Sigmoid colon (tissue), 7 donors: ENCODE results near the gene ZNF652. TPM values are rescaled to one million over a fixed set of nuclear protein-coding genes. Genes with fewer than 3 reads are reported as not detected.

Experiments
- DNase-seq: peaks from one replicate; pipeline ENCODE4 v3.0.0-alpha.2; 2019
- H3K27ac ChIP-seq, 4 donors: fragments of 200-600 bp; sonication (generic); one replicate each; pipeline ENCODE4 v1.5.1; 2016 to 2019; ENCODE audit warnings: mild to moderate bottlenecking in 1 of 4
- H3K27me3 ChIP-seq, 3 donors: fragments of 200-600 bp; sonication (generic); one replicate each; pipeline ENCODE4 v1.5.1; 2019; ENCODE audit warnings: mild to moderate bottlenecking in 1 of 3
- H3K36me3 ChIP-seq, 4 donors: fragments of 200-600 bp; sonication (generic); one replicate each; pipeline ENCODE4 v1.5.1; 2016 to 2019
- H3K4me1 ChIP-seq, 4 donors: fragments of 200-600 bp; sonication (generic); one replicate each; pipeline ENCODE4 v1.5.1; 2017 to 2019
- H3K4me3 ChIP-seq, 4 donors: fragments of 200-600 bp; sonication (generic); one replicate each; pipeline ENCODE4 v1.5.1; 2017 to 2019; ENCODE audit warnings: mild to moderate bottlenecking in 2 of 4, moderate library complexity in 1 of 4
- H3K9me3 ChIP-seq, 4 donors: fragments of 200-600 bp in 3 of 4; sonication (generic) in 3 of 4; one replicate each; pipeline versions ENCODE4 v1.5.1 to v1.6.1; 2013 to 2019
- CTCF ChIP-seq, 4 experiments: fragments of 450-650 bp in 3 of 4; fragments of 200-600 bp in 1 of 4; IDR thresholded peaks; one replicate each; pipeline ENCODE4 v1.5.1; 2016 to 2019; ENCODE audit warnings: antibody characterized with exemption in 4 of 4, mild to moderate bottlenecking in 3 of 4, moderate library complexity in 2 of 4
- EP300 ChIP-seq, 4 donors: sonication (generic); formaldehyde crosslinking; IDR thresholded peaks; one replicate each; pipeline ENCODE4 v1.6.1; 2017; ENCODE audit warnings: antibody characterized with exemption in 4 of 4
- POLR2A ChIP-seq, 2 donors: fragments of 450-650 bp; IDR thresholded peaks; one replicate each; pipeline ENCODE4 v1.6.1; 2016; ENCODE audit warnings: antibody characterized with exemption in 2 of 2, mild to moderate bottlenecking in 2 of 2, moderate library complexity in 2 of 2
- POLR2AphosphoS5 ChIP-seq, 4 donors: sonication (generic); formaldehyde crosslinking; IDR thresholded peaks; one replicate each; pipeline ENCODE4 v1.6.1; 2017; ENCODE audit warnings: antibody characterized with exemption in 4 of 4
- WGBS, 2 donors: extraction: QIAGEN DNeasy Blood & Tissue Kit; methylation state at CpG; one replicate each; pipeline ENCODE4 v1.1.7; 2013; 5-methylcytosine and 5-hydroxymethylcytosine counted together
- intact Hi-C: fragments of 100-400 bp; cut with DNase I; formaldehyde crosslinking; loops from one replicate; pipeline ENCODE4 v1.15.1; 2023
- polyA plus RNA-seq, 3 donors: library from polyadenylated mRNA; stranded (reverse); fragments of 200-250 nt; gene quantifications; one replicate each; pipeline ENCODE4 v1.2.3, GENCODE V29; 2013
- total RNA-seq, 4 donors: library from RNA; depleted of rRNA; stranded (reverse); fragments of >200 nt; gene quantifications; one replicate each; pipeline ENCODE4 v1.1.0, GENCODE V29; 2016
- donor health status: healthy with polysubstance abuse.
- donor health status: Bipolar disorder and iron deficiency.
- donor health status: healthy.

Gene ZNF652
- 100 to 1,000 TPM in 3 of 4 donors, 10 to 100 TPM in 1; 83.1 to 134 (median 114) TPM for total RNA-seq
- 10 to 100 TPM; 12.9 to 20.2 (median 14.4) TPM for polyA plus RNA-seq

GRCh38 chr17:49361902-49362722 is at the start of gene ZNF652:
TSS of gene ZNF652 (minus strand) at chr17:49362250. CDS start at chr17:49317725, 44,525 bp downstream.
- peaks cover 0 to 44% (median 33%) of the 10 kb centered on the region in 4 donors for H3K4me1 ChIP-seq
- peak within 1 kb of the TSS; percentile 94 to 99 (median 96) for H3K27ac ChIP-seq
- WGBS, 2 donors = 0 to 1% methylated on average over 103 to 106 of the region's 106 CpGs
- DNase-seq = peak; percentile 95
- TF ChIP-seq EP300 (IDR thresholded peaks at IDR 0.05) (no peak), CTCF (IDR thresholded peaks at IDR 0.05) (no peak), POLR2AphosphoS5 (IDR thresholded peaks at IDR 0.05) (peak in 3 of 4 donors; percentile 61 to 77 (median 75)), POLR2A (IDR thresholded peaks at IDR 0.05) (no peak)
- peak within 1 kb of the TSS; percentile 90 to 96 (median 94) for H3K4me3 ChIP-seq
- no peaks in the 10 kb centered on the region for H3K9me3 ChIP-seq
- no peaks in the 10 kb centered on the region for H3K36me3 ChIP-seq
- intact Hi-C loops = loop anchor here (5.0 kb wide), 1 partner anchor 45 kb away; no protein-coding TSS in a partner anchor
- no peaks in the 10 kb centered on the region for H3K27me3 ChIP-seq

- H3K4me3 ChIP-seq = no peak overlapping the region
- no peak for TF ChIP-seq EP300 (IDR thresholded peaks at IDR 0.05)
- TF ChIP-seq CTCF (IDR thresholded peaks at IDR 0.05) = no peak
- no peak for TF ChIP-seq POLR2A (IDR thresholded peaks at IDR 0.05)
- TF ChIP-seq POLR2AphosphoS5 (IDR thresholded peaks at IDR 0.05) = no peak
- DNase-seq = peak; percentile 48
- intact Hi-C loops = loop anchor here (5.0 kb wide), 1 partner anchor 148 kb away; no protein-coding TSS in a partner anchor
- H3K27me3 ChIP-seq = no peaks in the 10 kb centered on the region
- H3K9me3 ChIP-seq = no peaks in the 10 kb centered on the region
- H3K4me1 ChIP-seq = peaks cover 0 to 17% (median 14%) of the 10 kb centered on the region in 4 donors
- 41 to 64% methylated on average over 14 of the region's 14 CpGs for WGBS, 2 donors
- no peak overlapping the region for H3K27ac ChIP-seq
- H3K36me3 ChIP-seq = peaks cover 24 to 91% (median 59%) of the 10 kb centered on the region in 4 donors
Observed at GRCh38 chr17:49409066-49409465, 47.0 kb upstream of the ZNF652 start.

GRCh38 chr17:49407981-49408501 is 46.0 kb upstream of the ZNF652 start:
- peak; percentile 87 for DNase-seq
- no peaks in the 10 kb centered on the region for H3K9me3 ChIP-seq
- H3K27me3 ChIP-seq = no peaks in the 10 kb centered on the region
- H3K36me3 ChIP-seq = peaks cover 26 to 96% (median 60%) of the 10 kb centered on the region in 4 donors
- H3K4me3 ChIP-seq = no peak overlapping the region
- WGBS, 2 donors = 3 to 17% methylated on average over 9 of the region's 9 CpGs
- TF ChIP-seq CTCF (IDR thresholded peaks at IDR 0.05) (peak in 3 of 4 experiments; percentile 28 to 54 (median 36)), POLR2A (IDR thresholded peaks at IDR 0.05) (no peak), POLR2AphosphoS5 (IDR thresholded peaks at IDR 0.05) (peak in 1 of 4 donors; percentile 34)
- peaks cover 0 to 10% (median 8%) of the 10 kb centered on the region in 4 donors for H3K4me1 ChIP-seq
- intact Hi-C loops = loop anchor here (5.0 kb wide), 1 partner anchor 149 kb away; no protein-coding TSS in a partner anchor
- H3K27ac ChIP-seq = peak overlapping the region in 1 of 4 donors; percentile 26

- 91 to 96% methylated on average over 9 of the region's 9 CpGs for WGBS, 2 donors
- DNase-seq = no peak
- intact Hi-C loops = loop anchor here (5.0 kb wide), 1 partner anchor 150 kb away; no protein-coding TSS in a partner anchor
- Histone ChIP-seq H3K27ac (no peak overlapping the region), H3K36me3 (peaks cover 21 to 86% (median 56%) of the 10 kb centered on the region in 4 donors), H3K4me3 (no peak overlapping the region), H3K27me3 (no peaks in the 10 kb centered on the region), H3K9me3 (no peaks in the 10 kb centered on the region), H3K4me1 (peaks cover 0 to 10% (median 8%) of the 10 kb centered on the region in 4 donors)
- no peak for TF ChIP-seq POLR2AphosphoS5 (IDR thresholded peaks at IDR 0.05)
- TF ChIP-seq EP300 (IDR thresholded peaks at IDR 0.05) = no peak
Observed at GRCh38 chr17:49407086-49407485, 45.0 kb upstream of the ZNF652 start.
